GM12878 (cell line): ENCODE results near the gene USP9X. TPM values are rescaled to one million over a fixed set of nuclear protein-coding genes. Genes with fewer than 3 reads are reported as not detected.

ENCODE experiments used
- ATAC-seq: fragments of 200-7000 bp; cut with Tn5 transposase; 3 replicates; pipeline ENCODE4 v1.9.1; 2020; ENCODE audit warnings: mild to moderate bottlenecking, moderate library complexity
- BruUV-seq: library from RNA; stranded (reverse); fragments of 400-500 nt; replicated peaks from 2 replicates; lab custom pipeline; 2021; lab: Mats Ljungman, UMichigan
- CTCF ChIA-PET: fragments of 300-600 bp; sonication (Branson Sonifier 250); formaldehyde crosslinking; extraction: SDS; loops from one replicate; lab custom pipeline; 2021; ENCODE audit warnings: inconsistent platforms; lab: Yijun Ruan, JAX
- POLR2A ChIA-PET: fragments of 350-600 bp; formaldehyde crosslinking; extraction: SDS; loops from one replicate; lab custom pipeline; 2021; ENCODE audit warnings: inconsistent platforms; lab: Charles Lee
- RAD21 ChIA-PET: fragments of 300-600 bp; sonication (Branson Sonifier 250); formaldehyde crosslinking; loops from one replicate; lab custom pipeline; 2023; ENCODE audit warnings: antibody characterized with exemption; ENCODE audit not compliant: unreplicated experiment; lab: Charles Lee
- SMC1A ChIA-PET: fragments of 300-600 bp; sonication (Branson Sonifier 250); formaldehyde crosslinking; loops from one replicate; lab custom pipeline; 2023; ENCODE audit not compliant: unreplicated experiment, uncharacterized antibody; lab: Charles Lee
- DNase-seq: peaks from one replicate; pipeline ENCODE4 v3.0.0-alpha.2; 2011; ENCODE audit warnings: low read depth, low spot score
- FAIRE-seq: peaks from 3 replicates; lab custom pipeline; 2011; peaks lifted over from hg19 to GRCh38; lab: Jason Lieb, UNC
- H2AFZ ChIP-seq: 2 replicates; pipeline ENCODE4 v1.6.0; 2011; ENCODE audit warnings: low read depth, low read length, control low read depth; ENCODE audit not compliant: control insufficient read depth
- H3K27ac ChIP-seq: 2 replicates; pipeline ENCODE4 v1.5.1; 2011; ENCODE audit warnings: control low read depth; ENCODE audit not compliant: control insufficient read depth, insufficient read depth
- H3K27me3 ChIP-seq, 2 experiments: replicated peaks in 1 of 2; 2 replicates each; pipeline versions ENCODE4 v1.6.0 to v1.6.1; 2011; ENCODE audit warnings: low read length in 1 of 2; ENCODE audit not compliant: control insufficient read depth in 2 of 2, insufficient read depth in 2 of 2
- H3K36me3 ChIP-seq, 2 experiments: 2 replicates each; pipeline ENCODE4 v1.5.1; 2011; ENCODE audit warnings: low read length in 1 of 2; ENCODE audit not compliant: control insufficient read depth in 2 of 2, insufficient read depth in 2 of 2
- H3K4me1 ChIP-seq: 2 replicates; pipeline ENCODE4 v1.6.1; 2011; ENCODE audit warnings: mild to moderate bottlenecking, low read length, moderate library complexity, mixed read lengths; ENCODE audit not compliant: control insufficient read depth, insufficient read depth
- H3K4me2 ChIP-seq: 2 replicates; pipeline ENCODE4 v1.6.0; 2011; ENCODE audit warnings: control low read depth; ENCODE audit not compliant: control insufficient read depth, insufficient read depth
- H3K4me3 ChIP-seq: fragments of 200-600 bp; sonication (generic); 2 replicates; pipeline ENCODE4 v1.5.1; 2016
- H3K79me2 ChIP-seq: 2 replicates; pipeline ENCODE4 v1.6.0; 2011; ENCODE audit warnings: low read length; ENCODE audit not compliant: control insufficient read depth, insufficient read depth
- H3K9ac ChIP-seq: 2 replicates; pipeline ENCODE4 v1.8.0; 2011; ENCODE audit warnings: low read length, control low read depth, mixed read lengths; ENCODE audit not compliant: control insufficient read depth, insufficient read depth
- H3K9me3 ChIP-seq: replicated peaks from 3 replicates; pipeline ENCODE4 v1.5.1; 2011; ENCODE audit warnings: mild to moderate bottlenecking, low read length; ENCODE audit not compliant: control insufficient read depth, insufficient read depth
- H4K20me1 ChIP-seq: 2 replicates; pipeline ENCODE4 v1.6.0; 2011; ENCODE audit not compliant: control insufficient read depth, insufficient read depth
- BCLAF1 ChIP-seq: fragments of 450-650 bp; IDR thresholded peaks from 2 replicates; pipeline ENCODE4 v1.6.1; 2017; ENCODE audit warnings: antibody characterized with exemption, mild to moderate bottlenecking, moderate library complexity
- CEBPB ChIP-seq, 2 experiments: fragments of 150-350 bp in 1 of 2; IDR thresholded peaks; 2 replicates each; pipeline ENCODE4 v1.6.1; 2012 to 2014; ENCODE audit warnings: low read depth in 2 of 2, low read length in 2 of 2, borderline replicate concordance in 1 of 2, inconsistent platforms in 1 of 2
- CHD2 ChIP-seq: IDR thresholded peaks from 2 replicates; pipeline ENCODE4 v1.6.1; 2011; ENCODE audit warnings: low read depth, low read length, improper control_type of control experiment, borderline replicate concordance
- CTCF ChIP-seq, 3 experiments: IDR thresholded peaks in 2 of 3; conservative IDR thresholded peaks in 1 of 3; 2 replicates each; pipeline ENCODE4 v1.5.1; 2011; ENCODE audit warnings: low read depth in 3 of 3, low read length in 3 of 3, mild to moderate bottlenecking in 3 of 3, control low read depth in 2 of 3, moderate library complexity in 2 of 3, inconsistent platforms in 1 of 3, mixed read lengths in 1 of 3; ENCODE audit not compliant: control insufficient read depth in 2 of 3, insufficient read depth in 1 of 3; ENCODE audit errors: extremely low read depth in 1 of 3
- FOS ChIP-seq: IDR thresholded peaks from 3 replicates; pipeline ENCODE4 v1.6.1; 2011; ENCODE audit warnings: borderline replicate concordance; ENCODE audit not compliant: insufficient read length; ENCODE audit errors: extremely low read depth
- HCFC1 ChIP-seq: fragments of 150-350 bp; IDR thresholded peaks from 2 replicates; pipeline ENCODE4 v1.6.1; 2014; ENCODE audit warnings: low read length
- KDM1A ChIP-seq: fragments of 200-600 bp; sonication (generic); IDR thresholded peaks from 2 replicates; pipeline ENCODE4 v1.6.1; 2016; ENCODE audit warnings: borderline replicate concordance
- MLLT1 ChIP-seq: fragments of 450-650 bp; IDR thresholded peaks from 2 replicates; pipeline ENCODE4 v1.6.1; 2016; ENCODE audit warnings: mild to moderate bottlenecking
- MYB ChIP-seq: fragments of 150-350 bp; IDR thresholded peaks from 2 replicates; pipeline ENCODE4 v1.6.1; 2014; ENCODE audit warnings: mild to moderate bottlenecking, low read depth, low read length, borderline replicate concordance
- NBN ChIP-seq: fragments of 450-650 bp; IDR thresholded peaks from 2 replicates; pipeline ENCODE4 v1.6.1; 2016
- NFXL1 ChIP-seq: fragments of 450-650 bp; IDR thresholded peaks from 2 replicates; pipeline ENCODE4 v1.6.1; 2017; ENCODE audit warnings: antibody characterized with exemption, mild to moderate bottlenecking, borderline replicate concordance
- NFYB ChIP-seq: IDR thresholded peaks from 2 replicates; pipeline ENCODE4 v1.6.1; 2011; ENCODE audit warnings: low read depth, mild to moderate bottlenecking, low read length, improper control_type of control experiment, moderate library complexity; ENCODE audit not compliant: insufficient read depth
- RFX5 ChIP-seq: IDR thresholded peaks from 2 replicates; pipeline ENCODE4 v1.6.1; 2011; ENCODE audit warnings: low read depth, low read length, improper control_type of control experiment
- SIN3A ChIP-seq: IDR thresholded peaks from 2 replicates; pipeline ENCODE4 v1.6.1; 2012; ENCODE audit warnings: low read depth, low read length, improper control_type of control experiment
- SREBF2 ChIP-seq: IDR thresholded peaks from 2 replicates; pipeline ENCODE4 v1.6.1; 2012; ENCODE audit warnings: mild to moderate bottlenecking, low read length
- WRNIP1 ChIP-seq: IDR thresholded peaks from 2 replicates; pipeline ENCODE4 v1.6.1; 2011; ENCODE audit warnings: low read depth, low read length, improper control_type of control experiment, borderline replicate concordance
- ZZZ3 ChIP-seq: IDR thresholded peaks from 2 replicates; pipeline ENCODE4 v1.6.1; 2011; ENCODE audit warnings: low read depth; ENCODE audit not compliant: control insufficient read depth, insufficient read length
- WGBS: methylation state at CpG from one replicate; pipeline ENCODE4 v1.1.6; 2016; ENCODE audit warnings: low lambda C conversion rate; ENCODE audit not compliant: insufficient replicate concordance, insufficient coverage; ENCODE audit errors: missing lambda C conversion rate; 5-methylcytosine and 5-hydroxymethylcytosine counted together
- in situ Hi-C: fragments of 300-500 bp; cut with MboI; formaldehyde crosslinking; loops from 9 replicates; pipeline ENCODE4 v1.14.3; 2018; ENCODE audit warnings: mixed read lengths
- intact Hi-C: fragments of 100-400 bp; cut with micrococcal nuclease; formaldehyde crosslinking; loops from one replicate; pipeline ENCODE4 v1.14.2; 2022; ENCODE audit not compliant: unreplicated experiment
- polyA plus RNA-seq, 11 experiments: library from polyadenylated mRNA; depleted of rRNA in 4 of 11; unstranded in 6 of 11; stranded (reverse) in 5 of 11; fragments of >200 nt; fragmentation: Nextera tagmentation in 4 of 11; fragmentation: Illumina TruSeq in 1 of 11; extraction: Ambion mirVana in 4 of 11; extraction: Trizol in 1 of 11; gene quantifications; 1 replicate in 1 of 11; 2 replicates in 10 of 11; pipeline versions ENCODE4 v1.2.1 to v1.2.3, GENCODE V29; 2011 to 2016; ENCODE audit warnings: inconsistent platforms in 2 of 11, missing spikeins in 2 of 11, low read depth in 1 of 11
- total RNA-seq, 4 experiments: library from RNA; depleted of rRNA in 3 of 4; stranded (reverse); fragments of >200 nt in 3 of 4; fragmentation: Illumina TruSeq in 1 of 4; extraction: Trizol in 1 of 4; gene quantifications; 2 replicates each; pipeline versions ENCODE4 v1.2.1 to v1.2.3, GENCODE V29; 2013 to 2021

The USP9X gene
- total and polyA plus RNA-seq, 10 of the 15 experiments (the other 5 are each of a cell fraction or from before 2014, with no cell fraction given) = 9.3 to 61.6 (median 31.7) TPM

- no peak for ATAC-seq
- no peak for DNase-seq
- Histone ChIP-seq H3K36me3 (peaks cover 2 to 25% of the 10 kb centered on the region in 2 experiments; a peak in 3 of 4 replicates), H3K79me2 (no peaks in the 10 kb centered on the region), H3K4me2 (no peak overlapping the region), H3K9me3 (no peaks in the 10 kb centered on the region; the same call in 2 of the 3 replicates), H3K27me3 (no peaks in the 10 kb centered on the region), H4K20me1 (no peaks in the 10 kb centered on the region), H3K4me3 (no peak overlapping the region), H3K4me1 (no peaks in the 10 kb centered on the region), H3K27ac (no peak overlapping the region), H2AFZ (no peak overlapping the region), H3K9ac (no peak overlapping the region)
- ChIA-PET POLR2A (no interaction called here), RAD21 (no interaction called here), CTCF (interaction anchor here (0.8 to 1.3 kb wide), 3 partner anchors 10 to 35 kb away, joined by 3 to 7 read pairs (median 3); no protein-coding TSS in a partner anchor), SMC1A (no interaction called here)
- in situ Hi-C loops = no loop called here
- 100% methylated on average over 1 of the region's 1 CpG for WGBS
- intact Hi-C loops = no loop called here
- BruUV-seq = no TSS peak
- TF ChIP-seq FOS (no peak), CTCF (IDR thresholded peaks at IDR 0.05 in 2 of 3, conservative IDR thresholded peaks at IDR 0.05 in 1 of 3; ENCODE audit: control insufficient read depth in 2 of 3, extremely low read depth in 1 of 3, insufficient read depth in 1 of 3, low read depth in 3 of 3, low read length in 3 of 3) (no peak), NFYB (no peak), CHD2 (no peak), NBN (no peak), SIN3A (no peak), NFXL1 (no peak), MYB (no peak), WRNIP1 (no peak), RFX5 (no peak), CEBPB (IDR thresholded peaks at IDR 0.05; ENCODE audit: borderline replicate concordance in 1 of 2, low read depth in 2 of 2, low read length in 2 of 2) (no peak), KDM1A (no peak), MLLT1 (no peak), BCLAF1 (no peak), ZZZ3 (no peak), HCFC1 (no peak), SREBF2 (no peak)
- FAIRE-seq = no peak
These were observed 113.2 kb downstream of the USP9X start for GRCh38 chrX:41198410-41198809.
